Kidney (tissue), 14 donors: ENCODE measurements around the gene ITPK1. TPM values are rescaled to one million over a fixed set of nuclear protein-coding genes. Genes with fewer than 3 reads are reported as not detected.
"Not testable (repeated sequence)": the region's sequence is repeated elsewhere in the genome, so short reads cannot be mapped to it uniquely, and the experiment has no call there.

Source experiments
- DNase-seq, 5 donors: peaks; one replicate each; pipeline ENCODE4 v3.0.0-alpha.2; 2013 to 2020
- FAIRE-seq: peaks from 2 replicates; lab custom pipeline; 2012; peaks lifted over from hg19 to GRCh38; lab: Jason Lieb, UNC
- H3K27ac ChIP-seq, 2 donors: one replicate each; pipeline ENCODE4 v1.7.0; 2013; ENCODE audit warnings: low read depth in 2 of 2, low read length in 2 of 2, inconsistent platforms in 1 of 2
- H3K27me3 ChIP-seq: one replicate; pipeline ENCODE4 v1.7.1; 2013; ENCODE audit warnings: low read length, inconsistent platforms; ENCODE audit not compliant: control insufficient read depth, insufficient read depth
- H3K36me3 ChIP-seq, 3 donors: one replicate each; pipeline versions ENCODE4 v1.7.0 to v1.7.1; 2013; ENCODE audit warnings: low read length in 3 of 3, control low read depth in 1 of 3, inconsistent platforms in 1 of 3; ENCODE audit not compliant: insufficient read depth in 3 of 3, control insufficient read depth in 2 of 3
- H3K4me1 ChIP-seq, 3 donors: one replicate each; pipeline versions ENCODE4 v1.7.0 to v1.7.1; 2013; ENCODE audit warnings: low read length in 3 of 3, inconsistent platforms in 1 of 3, low read depth in 1 of 3; ENCODE audit not compliant: control insufficient read depth in 2 of 3, insufficient read depth in 2 of 3
- H3K4me3 ChIP-seq, 3 donors: one replicate each; pipeline versions ENCODE4 v1.7.0 to v1.8.1; 2013; ENCODE audit warnings: low read length in 3 of 3, control low read depth in 1 of 3, inconsistent platforms in 1 of 3
- H3K9ac ChIP-seq, 3 donors: one replicate each; pipeline versions ENCODE4 v1.7.0 to v1.7.1; 2013; ENCODE audit warnings: low read length in 3 of 3, control low read depth in 1 of 3, inconsistent platforms in 1 of 3
- H3K9me3 ChIP-seq, 3 donors: one replicate each; pipeline versions ENCODE4 v1.7.0 to v1.7.1; 2013; ENCODE audit warnings: low read length in 3 of 3, control low read depth in 1 of 3, inconsistent platforms in 1 of 3; ENCODE audit not compliant: control insufficient read depth in 2 of 3, insufficient read depth in 1 of 3
- intact Hi-C: fragments of 100-400 bp; cut with DNase I; formaldehyde crosslinking; loops from one replicate; pipeline ENCODE4 v1.11.1; 2022
- polyA plus RNA-seq: library from polyadenylated mRNA; stranded (reverse); fragments of 350-450 nt; fragmentation: Illumina TruSeq; extraction: RNeasy Lipid Tissue Mini Kit (QIAGEN cat#74804); gene quantifications from one replicate; pipeline ENCODE4 v1.2.3, GENCODE V29; 2014; ENCODE audit warnings: low read depth, low replicate concordance; ENCODE audit not compliant: insufficient read depth
- total RNA-seq: library from RNA; stranded (reverse); fragmentation: NEBNext Ultra II Directional; extraction: Animal tissue kit (Norgen Biotek cat#: 25700); gene quantifications from one replicate; pipeline ENCODE4 v1.2.1, GENCODE V29; 2021
- TF ChIP-seq, protein P1 (sequence below): IDR thresholded peaks from 3 replicates; pipeline ENCODE4 v1.5.1; 2012; ENCODE audit warnings: mild to moderate bottlenecking, moderate library complexity, borderline replicate concordance; ENCODE audit not compliant: insufficient read depth; ENCODE audit errors: extremely low read depth
- donor health status: control.
- donor health status: control.
- donor health status: control.
- donor health status: control.
- donor health status: control.
- donor health status: DM: yes; HTN: yes; CAD: no.
- donor health status: Normal renal cell carcinoma (clear cell type).

The ITPK1 gene
- total and polyA plus RNA-seq, 2 donors from 2014 or later: 43.6 to 92.0 TPM

DNA sequence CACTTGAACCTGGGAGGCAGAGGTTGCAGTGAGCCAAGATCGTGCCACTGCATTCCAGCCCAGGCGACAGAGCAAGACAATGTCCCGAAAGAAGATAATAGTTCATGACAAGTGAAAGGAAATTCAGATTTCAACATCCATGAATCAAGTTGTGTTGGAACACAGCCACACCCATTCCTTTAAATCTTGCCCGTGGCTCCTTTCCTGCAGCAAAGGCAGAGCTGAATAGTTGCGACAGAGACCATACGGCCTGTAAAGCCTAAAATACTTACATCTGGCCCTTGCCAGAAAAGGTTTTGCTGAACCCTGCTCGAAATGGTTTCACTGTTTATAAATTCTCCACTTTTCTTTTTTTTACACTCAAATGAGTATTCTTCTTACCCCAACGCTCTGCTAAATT is 17.7 kb upstream of the ITPK1 start:
- H3K27ac ChIP-seq: no peak overlapping the region
- no peaks in the 10 kb centered on the region for H3K27me3 ChIP-seq
- no peaks in the 10 kb centered on the region for H3K9me3 ChIP-seq
- H3K36me3 ChIP-seq: no peaks in the 10 kb centered on the region
- H3K4me1 ChIP-seq: peaks cover 0 to 5% (median 2%) of the 10 kb centered on the region in 3 donors
- DNase-seq: no peak
- TF ChIP-seq, protein P1, sequence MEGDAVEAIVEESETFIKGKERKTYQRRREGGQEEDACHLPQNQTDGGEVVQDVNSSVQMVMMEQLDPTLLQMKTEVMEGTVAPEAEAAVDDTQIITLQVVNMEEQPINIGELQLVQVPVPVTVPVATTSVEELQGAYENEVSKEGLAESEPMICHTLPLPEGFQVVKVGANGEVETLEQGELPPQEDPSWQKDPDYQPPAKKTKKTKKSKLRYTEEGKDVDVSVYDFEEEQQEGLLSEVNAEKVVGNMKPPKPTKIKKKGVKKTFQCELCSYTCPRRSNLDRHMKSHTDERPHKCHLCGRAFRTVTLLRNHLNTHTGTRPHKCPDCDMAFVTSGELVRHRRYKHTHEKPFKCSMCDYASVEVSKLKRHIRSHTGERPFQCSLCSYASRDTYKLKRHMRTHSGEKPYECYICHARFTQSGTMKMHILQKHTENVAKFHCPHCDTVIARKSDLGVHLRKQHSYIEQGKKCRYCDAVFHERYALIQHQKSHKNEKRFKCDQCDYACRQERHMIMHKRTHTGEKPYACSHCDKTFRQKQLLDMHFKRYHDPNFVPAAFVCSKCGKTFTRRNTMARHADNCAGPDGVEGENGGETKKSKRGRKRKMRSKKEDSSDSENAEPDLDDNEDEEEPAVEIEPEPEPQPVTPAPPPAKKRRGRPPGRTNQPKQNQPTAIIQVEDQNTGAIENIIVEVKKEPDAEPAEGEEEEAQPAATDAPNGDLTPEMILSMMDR: no peak
- intact Hi-C loops: loop anchor here (10.0 kb wide), 1 partner anchor 179 kb away; no protein-coding TSS in a partner anchor
- FAIRE-seq: no peak
- no peak overlapping the region for H3K9ac ChIP-seq
- H3K4me3 ChIP-seq: no peak overlapping the region

DNA sequence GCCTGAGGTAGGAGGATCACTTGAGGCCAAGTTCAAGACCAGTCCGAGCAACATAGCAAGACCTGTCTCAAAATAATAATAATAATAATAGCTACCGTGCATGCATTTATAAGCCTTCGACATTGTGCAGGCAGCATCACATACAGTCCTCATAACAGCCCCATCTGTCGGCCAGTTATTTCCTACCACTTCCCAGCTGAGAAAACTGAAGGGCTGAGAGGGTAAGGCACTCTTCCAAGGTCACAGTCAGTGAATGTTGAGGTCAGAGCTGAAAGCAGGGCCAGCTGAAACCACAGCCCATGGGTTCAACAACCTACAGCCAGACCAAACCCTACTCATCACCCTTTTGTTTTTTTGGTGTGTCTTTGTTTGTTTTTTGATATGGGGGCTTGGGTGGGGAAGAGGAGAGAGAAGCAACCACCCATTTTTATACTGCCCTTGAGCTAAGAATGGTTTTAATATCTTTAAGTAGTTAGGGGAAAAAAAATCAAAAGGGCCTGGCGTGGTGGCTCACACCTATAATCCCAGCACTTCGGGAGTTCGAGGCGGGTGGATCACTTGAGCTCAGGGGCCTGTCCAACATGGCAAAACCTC is 16.8 kb upstream of the ITPK1 start:
- Histone ChIP-seq H3K27ac (no peak overlapping the region), H3K27me3 (no peaks in the 10 kb centered on the region), H3K4me1 (peaks cover 0 to 2% (median 0%) of the 10 kb centered on the region in 3 donors), H3K36me3 (no peaks in the 10 kb centered on the region), H3K9me3 (no peaks in the 10 kb centered on the region), H3K4me3 (no peak overlapping the region), H3K9ac (no peak overlapping the region)
- intact Hi-C loops: loop anchor here (10.0 kb wide), 1 partner anchor 178 kb away; no protein-coding TSS in a partner anchor
- TF ChIP-seq, protein P1: peak; percentile 50
- FAIRE-seq (no peak), DNase-seq (peak in 1 of 5 donors; percentile 42)

DNA sequence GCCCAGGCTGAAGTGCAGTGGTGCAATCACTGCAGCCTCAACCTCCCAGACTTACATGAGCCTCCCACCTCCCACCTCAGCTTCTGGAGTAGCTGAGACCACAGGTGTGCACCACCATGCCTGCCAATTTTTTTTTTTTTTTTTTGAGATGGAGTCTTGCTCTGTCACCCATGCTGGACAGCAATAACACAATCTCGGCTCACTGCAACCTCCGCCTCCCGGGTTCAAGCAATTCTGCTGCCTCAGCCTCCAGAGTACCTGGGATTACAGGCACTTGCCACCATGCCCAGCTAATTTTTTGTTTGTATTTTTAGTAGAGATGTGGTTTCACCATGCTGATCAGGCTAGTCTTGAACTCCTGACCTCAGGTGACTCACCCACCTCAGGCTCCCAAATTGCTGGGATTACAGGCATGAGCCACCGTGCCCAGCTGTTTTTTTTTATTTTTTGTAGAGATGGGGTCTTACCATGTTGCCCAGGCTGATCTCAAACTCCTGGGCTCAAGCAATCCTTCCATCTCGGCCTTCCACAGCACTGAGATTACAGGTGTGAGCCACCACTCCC is 15.6 kb upstream of the ITPK1 start:
- H3K4me1 ChIP-seq, H3K4me3 ChIP-seq, H3K27me3 ChIP-seq, H3K9me3 ChIP-seq, H3K36me3 ChIP-seq, DNase-seq, H3K27ac ChIP-seq, FAIRE-seq, H3K9ac ChIP-seq: not testable (repeated sequence)
- intact Hi-C loops: loop anchor here (10.0 kb wide), 1 partner anchor 177 kb away; no protein-coding TSS in a partner anchor

DNA sequence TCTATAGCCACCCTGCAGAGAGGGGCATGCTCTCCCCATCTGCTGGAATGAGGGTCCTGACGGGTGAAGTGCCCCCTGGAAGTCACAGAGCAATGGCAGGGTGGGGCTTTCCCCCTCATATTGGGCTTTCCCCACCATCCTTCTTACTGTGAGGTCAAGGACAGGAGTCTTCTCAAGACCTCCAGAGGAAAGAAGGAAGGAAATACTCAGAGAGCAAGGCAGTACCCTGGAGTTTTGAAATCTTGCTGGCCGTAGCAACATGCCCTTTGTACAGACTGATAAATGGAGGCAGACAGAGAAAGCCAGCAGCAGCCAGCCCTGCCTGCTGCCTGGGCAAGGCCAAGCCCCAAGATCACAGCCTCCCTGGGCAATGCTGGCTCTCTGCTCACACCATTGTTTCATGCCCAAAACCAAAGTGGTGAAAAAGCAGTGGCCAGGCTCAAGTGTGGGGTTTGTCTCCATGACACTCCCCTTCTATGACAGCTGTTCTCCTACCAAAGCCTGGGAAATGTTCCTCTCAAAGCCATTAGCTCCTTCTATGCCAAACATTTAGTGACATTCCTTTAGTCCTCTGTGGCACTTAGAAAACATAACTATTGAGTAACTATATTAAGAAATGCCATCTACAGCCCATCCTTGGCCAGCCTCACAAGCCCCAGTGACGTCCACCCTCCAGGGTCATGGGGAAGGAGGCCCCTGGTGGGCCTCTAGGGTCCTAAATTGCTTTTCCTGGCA is 13.2 kb upstream of the ITPK1 start:
- FAIRE-seq (no peak), DNase-seq (no peak)
- Histone ChIP-seq H3K4me1 (no peaks in the 10 kb centered on the region), H3K36me3 (no peaks in the 10 kb centered on the region), H3K9me3 (no peaks in the 10 kb centered on the region), H3K4me3 (no peak overlapping the region), H3K9ac (no peak overlapping the region), H3K27me3 (no peaks in the 10 kb centered on the region), H3K27ac (no peak overlapping the region)
- intact Hi-C loops: no loop called here
- TF ChIP-seq, protein P1: no peak
